Gastrocnemius medialis (tissue), 4 donors: ENCODE results near the gene TTLL10.

Experiments
- POLR2A ChIP-seq, 2 donors: fragments of 450-650 bp; IDR thresholded peaks; one replicate each; pipeline ENCODE4 v1.6.1; 2017; ENCODE audit warnings: antibody characterized with exemption in 2 of 2, mild to moderate bottlenecking in 2 of 2, moderate library complexity in 2 of 2
- TF ChIP-seq, protein P1 (sequence below), 5 experiments: fragments of 450-650 bp in 3 of 5; fragments of 200-600 bp in 2 of 5; sonication (generic) in 2 of 5; IDR thresholded peaks in 4 of 5; conservative IDR thresholded peaks in 1 of 5; 1 replicate in 4 of 5; 2 replicates in 1 of 5; pipeline ENCODE4 v1.5.1; 2016 to 2019; ENCODE audit warnings: antibody characterized with exemption in 5 of 5, mild to moderate bottlenecking in 3 of 5, moderate library complexity in 3 of 5

GRCh38 chr1:1177452-1178206 is 3.9 kb downstream of the TTLL10 start:
- TF ChIP-seq, protein P1, sequence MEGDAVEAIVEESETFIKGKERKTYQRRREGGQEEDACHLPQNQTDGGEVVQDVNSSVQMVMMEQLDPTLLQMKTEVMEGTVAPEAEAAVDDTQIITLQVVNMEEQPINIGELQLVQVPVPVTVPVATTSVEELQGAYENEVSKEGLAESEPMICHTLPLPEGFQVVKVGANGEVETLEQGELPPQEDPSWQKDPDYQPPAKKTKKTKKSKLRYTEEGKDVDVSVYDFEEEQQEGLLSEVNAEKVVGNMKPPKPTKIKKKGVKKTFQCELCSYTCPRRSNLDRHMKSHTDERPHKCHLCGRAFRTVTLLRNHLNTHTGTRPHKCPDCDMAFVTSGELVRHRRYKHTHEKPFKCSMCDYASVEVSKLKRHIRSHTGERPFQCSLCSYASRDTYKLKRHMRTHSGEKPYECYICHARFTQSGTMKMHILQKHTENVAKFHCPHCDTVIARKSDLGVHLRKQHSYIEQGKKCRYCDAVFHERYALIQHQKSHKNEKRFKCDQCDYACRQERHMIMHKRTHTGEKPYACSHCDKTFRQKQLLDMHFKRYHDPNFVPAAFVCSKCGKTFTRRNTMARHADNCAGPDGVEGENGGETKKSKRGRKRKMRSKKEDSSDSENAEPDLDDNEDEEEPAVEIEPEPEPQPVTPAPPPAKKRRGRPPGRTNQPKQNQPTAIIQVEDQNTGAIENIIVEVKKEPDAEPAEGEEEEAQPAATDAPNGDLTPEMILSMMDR (IDR thresholded peaks at IDR 0.05 in 4 of 5, conservative IDR thresholded peaks at IDR 0.05 in 1 of 5) = no peak
- TF ChIP-seq POLR2A (IDR thresholded peaks at IDR 0.05) = no peak
